ENCODE measurements around the gene TSSC4.

The TSSC4 gene

GRCh38 chr11:2436013-2436520 is 35.5 kb downstream of the TSSC4 start:
- DNase-seq: no peak

DNA sequence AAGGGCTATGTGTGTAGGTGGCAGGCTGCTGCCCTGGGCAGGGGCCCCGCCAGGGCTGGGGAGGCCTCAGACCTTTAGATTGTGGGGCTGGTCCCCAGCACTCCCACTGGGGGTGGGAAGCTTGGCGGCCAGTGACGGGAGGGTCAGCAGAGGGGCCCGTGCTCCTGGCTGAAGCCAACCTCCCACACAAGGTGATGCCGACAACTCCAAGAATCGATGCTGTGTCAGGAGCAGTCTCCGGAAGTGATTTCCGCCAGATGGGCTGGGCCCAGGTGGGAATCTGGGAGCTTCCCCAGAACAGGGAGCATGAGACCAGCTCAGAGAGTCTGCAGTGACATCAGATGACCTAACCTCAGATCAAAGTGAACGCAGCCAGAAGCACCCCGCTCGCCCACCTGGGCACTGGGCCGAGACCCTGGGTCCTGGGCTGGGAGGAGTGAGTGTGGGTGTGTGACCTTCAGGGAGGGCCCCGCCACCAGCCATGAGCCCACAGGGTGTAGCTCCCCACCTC is 36.0 kb downstream of the TSSC4 start:
- no peak for DNase-seq

DNA sequence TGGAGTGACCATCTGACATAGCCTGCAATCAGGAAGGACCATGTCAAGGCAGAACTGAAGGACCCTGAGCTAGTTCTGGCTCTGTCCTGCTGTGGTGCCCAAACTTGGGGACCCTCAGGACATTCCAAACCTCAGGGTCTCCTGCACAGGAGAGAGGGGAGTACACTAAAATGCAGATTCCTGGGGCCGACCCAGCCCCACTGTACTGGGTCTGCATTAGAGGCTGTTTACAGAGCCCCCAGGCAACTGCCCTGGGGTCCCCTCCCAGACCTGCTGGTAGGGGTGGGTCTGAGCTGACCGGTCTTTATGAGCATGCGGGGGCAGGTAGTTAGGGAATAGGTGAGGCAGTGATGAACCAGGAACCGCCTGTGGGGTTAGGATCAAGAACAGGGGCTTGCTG is 37.0 kb downstream of the TSSC4 start:
- DNase-seq: no peak

DNA sequence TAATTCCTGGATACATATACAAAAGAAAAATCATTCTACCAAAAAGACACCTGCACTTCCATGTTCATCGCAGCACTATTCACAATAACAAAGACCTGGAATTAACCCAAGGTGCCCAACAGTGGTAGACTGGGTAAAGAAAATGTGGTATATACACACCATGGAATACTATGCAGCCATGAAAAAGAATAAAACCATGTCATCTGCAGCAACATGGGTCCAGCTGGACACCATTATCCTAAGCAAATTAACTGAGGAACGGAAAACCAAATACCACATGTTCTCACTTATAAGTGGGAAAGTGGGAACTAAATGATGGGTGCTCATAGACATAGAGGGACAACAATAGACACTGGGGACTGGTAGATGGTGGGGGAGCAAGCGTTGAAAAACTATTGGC is 39.3 kb downstream of the TSSC4 start:
- DNase-seq: no peak

GRCh38 chr11:2440646-2441045 is 40.1 kb downstream of the TSSC4 start:
- DNase-seq: peak in 1 of 2 donors; percentile 36

GRCh38 chr11:2441171-2441570 is 40.6 kb downstream of the TSSC4 start:
- DNase-seq: no peak

GRCh38 chr11:2442589-2442988 is 42.0 kb downstream of the TSSC4 start:
- peak; percentile 34 to 83 for DNase-seq

DNA sequence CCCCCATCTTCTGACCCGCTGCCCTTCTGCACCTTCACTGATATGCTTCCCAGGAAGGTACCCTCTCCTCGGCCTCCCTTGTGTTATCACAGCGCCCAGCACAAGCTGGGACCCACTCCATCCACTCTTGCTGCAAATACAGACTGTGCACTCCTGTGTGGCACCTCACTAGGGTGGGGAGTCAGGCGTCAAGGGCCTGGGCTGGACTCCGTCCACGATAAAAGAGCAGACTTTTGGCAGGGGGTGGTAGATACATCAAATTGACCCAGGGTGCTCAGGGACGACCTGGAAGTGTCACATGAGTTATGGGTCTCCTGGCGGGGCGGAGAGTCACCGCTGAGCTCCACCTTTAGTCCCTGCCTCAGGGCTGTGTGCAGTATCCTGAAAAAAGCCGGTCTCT is 42.9 kb downstream of the TSSC4 start:
- no peak for DNase-seq

GRCh38 chr11:2443881-2444820 is 43.6 kb downstream of the TSSC4 start, which contains the start of gene TRPM5:
TRPM5 (minus strand) TSS chr11:2444514; CDS start chr11:2423036, 21,478 bp downstream.
- DNase-seq: peak; percentile 75 to 78

GRCh38 chr11:2444821-2445745 is 44.5 kb downstream of the TSSC4 start, which contains the start of gene KCNQ1:
KCNQ1 (plus strand) TSS chr11:2445008; CDS start chr11:2445099, 91 bp downstream.
- peak in 1 of 2 donors; percentile 17 for DNase-seq

DNA sequence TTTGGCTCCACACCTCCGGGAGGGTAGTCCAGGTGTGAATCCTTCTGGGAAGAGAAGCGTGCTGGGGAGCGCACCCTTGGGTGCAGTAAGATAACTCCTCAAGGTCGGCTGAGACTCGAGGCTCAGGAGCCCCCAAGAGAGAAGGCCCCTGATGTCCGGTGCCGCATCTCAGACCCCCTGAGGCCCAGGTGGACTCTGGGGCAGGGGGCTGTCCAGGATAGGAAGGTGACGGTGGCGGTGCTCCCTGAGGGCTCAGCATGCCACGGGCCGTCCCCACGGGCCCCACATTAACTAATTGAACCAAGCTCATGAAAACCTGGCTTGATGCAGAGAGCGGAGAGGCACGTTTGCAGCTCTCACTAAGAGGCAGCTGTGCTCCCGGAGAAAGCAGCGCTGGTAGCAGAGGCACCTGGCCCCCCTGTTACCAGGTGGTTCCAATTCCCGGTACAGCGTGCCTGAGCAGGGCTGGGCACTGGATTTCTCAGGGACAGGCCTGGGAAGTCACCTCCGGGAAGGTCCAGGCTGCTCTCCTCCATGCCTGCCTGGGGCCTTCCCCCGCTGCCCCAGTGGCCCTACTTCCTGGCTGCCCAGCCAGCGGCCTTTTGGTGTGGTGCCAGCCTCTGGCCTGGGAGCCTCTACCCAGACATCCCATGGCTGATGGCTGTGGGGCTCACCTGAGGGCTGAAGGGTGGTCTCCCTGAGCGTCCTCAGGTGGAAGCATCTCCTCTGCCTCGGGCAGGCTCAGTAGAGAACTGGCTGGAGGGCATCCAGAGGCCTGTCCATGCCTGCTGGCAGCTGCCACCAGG is 45.4 kb downstream of the TSSC4 start:
- DNase-seq: no peak

- peak in 1 of 2 donors; percentile 33 for DNase-seq
These were observed 46.2 kb downstream of the TSSC4 start for GRCh38 chr11:2446590-2447252.

DNA sequence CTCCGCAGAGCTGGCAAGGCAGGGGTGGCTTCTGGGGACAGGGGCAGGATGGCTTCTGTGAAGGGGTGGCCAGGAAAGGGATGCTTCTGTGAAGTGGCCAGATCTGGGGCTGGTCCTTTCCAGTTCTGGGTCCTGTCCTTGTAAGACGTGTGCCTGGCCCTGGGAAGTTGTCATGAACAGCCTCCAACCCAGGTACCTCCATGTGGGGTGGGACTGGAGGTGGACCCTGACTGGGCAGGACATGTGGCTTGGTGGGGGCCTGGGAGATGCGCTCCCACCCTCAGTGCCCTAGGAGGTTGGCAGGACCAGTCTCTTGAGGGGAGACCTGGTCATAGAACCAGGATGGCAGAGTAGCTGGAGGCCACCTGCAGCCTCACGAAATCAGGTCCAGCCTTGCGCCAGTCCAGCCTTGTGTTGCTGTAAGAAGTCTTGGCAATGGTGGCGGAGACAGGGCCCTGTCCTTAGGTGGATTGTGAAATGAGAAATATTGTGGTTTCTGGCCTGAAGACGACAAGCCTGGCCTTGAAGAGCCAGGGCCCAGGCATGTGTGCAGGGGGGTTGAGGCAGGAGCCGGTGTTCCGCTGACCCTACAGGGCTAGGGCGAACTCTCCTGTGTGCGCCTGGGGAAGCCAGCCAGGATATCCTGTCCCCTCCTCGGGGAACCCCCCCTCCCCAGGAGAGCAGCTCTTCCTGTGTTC is 46.9 kb downstream of the TSSC4 start:
- no peak for DNase-seq

DNA sequence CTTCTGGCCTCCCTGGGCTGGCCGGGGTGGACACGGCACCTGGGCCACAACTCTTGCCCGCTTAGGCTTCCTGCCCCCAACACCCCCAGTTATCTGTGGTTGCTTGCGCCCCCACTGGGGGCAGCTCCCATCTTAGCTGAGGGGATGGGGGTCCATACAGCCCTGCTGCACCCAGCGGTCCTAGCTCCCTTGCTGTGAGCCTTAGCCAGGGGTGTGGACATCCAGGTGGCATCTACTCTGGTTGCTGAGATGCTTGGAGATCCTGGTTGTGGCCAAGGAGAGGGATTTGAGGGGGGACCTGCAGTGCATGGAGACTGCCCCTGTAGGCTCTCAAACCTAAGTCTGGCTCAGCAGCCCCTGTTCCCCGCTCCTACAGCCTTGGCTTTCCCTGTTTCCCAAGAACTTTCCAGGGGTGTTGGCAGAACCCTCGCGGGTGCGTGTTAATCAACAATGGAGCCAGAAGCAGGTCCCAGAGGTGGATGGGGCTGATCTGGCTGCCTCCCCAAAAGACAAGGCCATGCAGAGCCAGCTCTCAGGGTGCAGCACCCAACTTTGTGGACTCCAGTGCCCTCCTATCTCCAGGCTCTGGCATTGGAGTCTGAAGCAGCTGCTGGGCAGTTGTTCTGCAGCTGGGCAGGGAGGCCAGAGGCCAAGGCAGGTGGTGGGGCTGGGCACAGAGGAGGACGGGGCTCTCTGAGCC is 47.6 kb downstream of the TSSC4 start:
- no peak for DNase-seq

- DNase-seq: no peak
These were observed 48.4 kb downstream of the TSSC4 start for GRCh38 chr11:2448661-2449547.

DNA sequence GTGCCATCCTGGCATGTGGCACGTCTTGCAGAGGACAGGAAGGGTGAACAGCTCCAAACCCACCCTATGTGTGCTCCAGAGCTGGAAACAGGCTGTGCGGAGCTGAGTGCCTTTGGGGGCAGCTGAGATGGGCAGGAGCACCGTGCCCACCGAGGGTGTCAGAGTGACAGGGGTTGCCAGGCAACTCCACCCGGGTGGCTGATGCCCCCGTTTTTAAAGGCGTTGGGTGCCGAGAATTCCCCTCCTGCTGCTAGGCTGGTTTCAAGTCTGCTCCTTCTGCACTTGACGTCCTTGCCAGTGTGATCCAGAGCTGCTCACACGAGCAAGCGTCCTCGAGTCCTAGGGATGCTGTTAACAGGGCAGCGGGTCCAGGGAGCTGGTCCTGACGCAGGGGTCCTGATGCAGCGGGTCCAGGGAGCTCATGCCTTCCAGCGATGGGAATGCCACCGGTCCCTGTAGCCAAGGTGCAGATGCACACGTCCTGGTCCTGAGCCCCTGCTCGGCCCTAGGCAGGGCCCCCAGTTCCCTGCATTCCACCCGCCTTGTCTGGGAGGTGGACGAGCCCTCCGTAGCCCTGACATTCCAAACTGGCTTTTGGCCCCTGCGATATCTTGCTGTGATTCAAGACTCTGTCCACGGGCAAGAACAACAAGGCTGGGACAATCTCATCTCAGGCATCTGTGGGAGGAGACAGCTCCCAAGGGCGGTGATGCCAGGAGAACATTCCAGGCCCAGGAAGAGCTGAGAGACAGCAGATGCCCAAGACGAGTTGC is 49.2 kb downstream of the TSSC4 start:
- DNase-seq: no peak

DNA sequence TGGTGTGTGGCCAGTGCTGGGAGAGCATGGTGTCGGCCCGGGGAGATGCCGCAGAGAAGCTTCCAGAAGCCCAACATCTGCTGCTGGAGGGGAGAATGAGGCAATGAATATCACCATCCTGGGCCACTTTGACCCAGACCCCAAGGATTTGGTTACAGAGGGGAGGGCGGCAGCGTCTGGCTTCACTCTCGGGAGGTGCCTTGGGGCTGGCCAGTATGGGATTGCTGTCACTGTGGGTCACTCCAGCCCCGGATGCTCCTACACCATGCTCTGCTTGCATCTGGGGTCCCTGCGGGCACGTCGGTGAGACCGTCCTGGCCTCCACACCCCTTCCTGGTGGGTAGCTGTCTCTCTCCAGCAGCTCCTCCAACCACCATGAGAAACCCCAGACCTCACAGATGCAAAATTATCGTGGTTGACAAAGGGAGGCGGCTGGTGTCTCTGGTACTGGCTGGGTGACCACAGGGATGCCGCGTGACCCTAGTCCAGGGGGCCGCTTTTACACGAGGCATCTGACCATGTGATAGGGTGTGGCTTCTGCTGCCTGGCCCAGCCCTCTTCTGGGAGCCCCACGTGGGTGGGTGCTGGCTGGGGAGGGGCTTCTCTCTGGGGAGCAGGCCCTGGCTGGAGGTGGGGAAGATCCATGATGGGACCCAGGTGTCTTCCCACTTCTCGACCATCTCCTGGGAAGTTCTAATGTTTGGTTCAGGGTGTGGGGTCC is 49.9 kb downstream of the TSSC4 start:
- DNase-seq: no peak

GRCh38 chr11:2451336-2451735 is 50.8 kb downstream of the TSSC4 start:
- DNase-seq: no peak

Measured in CD4-positive, alpha-beta T cell treated with Interleukin-4 for 1 hour (primary cell).